GM12878 (cell line): ENCODE measurements around the gene ERO1A. TPM values are rescaled to one million over a fixed set of nuclear protein-coding genes. Genes with fewer than 3 reads are reported as not detected.

ENCODE experiments used
- ATAC-seq: fragments of 200-7000 bp; cut with Tn5 transposase; 3 replicates; pipeline ENCODE4 v1.9.1; 2020; ENCODE audit warnings: mild to moderate bottlenecking, moderate library complexity
- BruUV-seq: library from RNA; stranded (reverse); fragments of 400-500 nt; replicated peaks from 2 replicates; lab custom pipeline; 2021; lab: Mats Ljungman, UMichigan
- CTCF ChIA-PET: fragments of 300-600 bp; sonication (Branson Sonifier 250); formaldehyde crosslinking; extraction: SDS; loops from one replicate; lab custom pipeline; 2021; ENCODE audit warnings: inconsistent platforms; lab: Yijun Ruan, JAX
- POLR2A ChIA-PET: fragments of 350-600 bp; formaldehyde crosslinking; extraction: SDS; loops from one replicate; lab custom pipeline; 2021; ENCODE audit warnings: inconsistent platforms; lab: Charles Lee
- RAD21 ChIA-PET: fragments of 300-600 bp; sonication (Branson Sonifier 250); formaldehyde crosslinking; loops from one replicate; lab custom pipeline; 2023; ENCODE audit warnings: antibody characterized with exemption; ENCODE audit not compliant: unreplicated experiment; lab: Charles Lee
- SMC1A ChIA-PET: fragments of 300-600 bp; sonication (Branson Sonifier 250); formaldehyde crosslinking; loops from one replicate; lab custom pipeline; 2023; ENCODE audit not compliant: unreplicated experiment, uncharacterized antibody; lab: Charles Lee
- DNase-seq: peaks from one replicate; pipeline ENCODE4 v3.0.0-alpha.2; 2011; ENCODE audit warnings: low read depth, low spot score
- FAIRE-seq: peaks from 3 replicates; lab custom pipeline; 2011; peaks lifted over from hg19 to GRCh38; lab: Jason Lieb, UNC
- H2AFZ ChIP-seq: 2 replicates; pipeline ENCODE4 v1.6.0; 2011; ENCODE audit warnings: low read depth, low read length, control low read depth; ENCODE audit not compliant: control insufficient read depth
- H3K27ac ChIP-seq: 2 replicates; pipeline ENCODE4 v1.5.1; 2011; ENCODE audit warnings: control low read depth; ENCODE audit not compliant: control insufficient read depth, insufficient read depth
- H3K27me3 ChIP-seq, 2 experiments: replicated peaks in 1 of 2; 2 replicates each; pipeline versions ENCODE4 v1.6.0 to v1.6.1; 2011; ENCODE audit warnings: low read length in 1 of 2; ENCODE audit not compliant: control insufficient read depth in 2 of 2, insufficient read depth in 2 of 2
- H3K36me3 ChIP-seq, 2 experiments: 2 replicates each; pipeline ENCODE4 v1.5.1; 2011; ENCODE audit warnings: low read length in 1 of 2; ENCODE audit not compliant: control insufficient read depth in 2 of 2, insufficient read depth in 2 of 2
- H3K4me1 ChIP-seq: 2 replicates; pipeline ENCODE4 v1.6.1; 2011; ENCODE audit warnings: mild to moderate bottlenecking, low read length, moderate library complexity, mixed read lengths; ENCODE audit not compliant: control insufficient read depth, insufficient read depth
- H3K4me2 ChIP-seq: 2 replicates; pipeline ENCODE4 v1.6.0; 2011; ENCODE audit warnings: control low read depth; ENCODE audit not compliant: control insufficient read depth, insufficient read depth
- H3K4me3 ChIP-seq: fragments of 200-600 bp; sonication (generic); 2 replicates; pipeline ENCODE4 v1.5.1; 2016
- H3K79me2 ChIP-seq: 2 replicates; pipeline ENCODE4 v1.6.0; 2011; ENCODE audit warnings: low read length; ENCODE audit not compliant: control insufficient read depth, insufficient read depth
- H3K9ac ChIP-seq: 2 replicates; pipeline ENCODE4 v1.8.0; 2011; ENCODE audit warnings: low read length, control low read depth, mixed read lengths; ENCODE audit not compliant: control insufficient read depth, insufficient read depth
- H3K9me3 ChIP-seq: replicated peaks from 3 replicates; pipeline ENCODE4 v1.5.1; 2011; ENCODE audit warnings: mild to moderate bottlenecking, low read length; ENCODE audit not compliant: control insufficient read depth, insufficient read depth
- H4K20me1 ChIP-seq: 2 replicates; pipeline ENCODE4 v1.6.0; 2011; ENCODE audit not compliant: control insufficient read depth, insufficient read depth
- BACH1 ChIP-seq: fragments of 450-650 bp; IDR thresholded peaks from 2 replicates; pipeline ENCODE4 v1.6.1; 2017; ENCODE audit warnings: mild to moderate bottlenecking, borderline replicate concordance
- CBFB ChIP-seq: IDR thresholded peaks from 2 replicates; pipeline ENCODE4 v1.6.1; 2016; ENCODE audit warnings: antibody characterized with exemption, low read depth
- CREB1 ChIP-seq: IDR thresholded peaks from 2 replicates; pipeline ENCODE4 v1.6.1; 2012; ENCODE audit warnings: low read depth, mild to moderate bottlenecking, inconsistent platforms
- ELK1 ChIP-seq: IDR thresholded peaks from 2 replicates; pipeline ENCODE4 v1.6.1; 2012; ENCODE audit warnings: low read depth, low read length, improper control_type of control experiment
- ESRRA ChIP-seq: IDR thresholded peaks from 2 replicates; pipeline ENCODE4 v1.6.1; 2012; ENCODE audit warnings: mild to moderate bottlenecking, low read length, improper control_type of control experiment
- HDGF ChIP-seq: fragments of 450-650 bp; IDR thresholded peaks from 2 replicates; pipeline ENCODE4 v1.6.1; 2016; ENCODE audit warnings: antibody characterized with exemption
- JUND ChIP-seq: IDR thresholded peaks from 2 replicates; pipeline ENCODE4 v1.6.1; 2012; ENCODE audit warnings: low read depth, mild to moderate bottlenecking, low read length, improper control_type of control experiment, moderate library complexity
- MTA2 ChIP-seq: fragments of 450-650 bp; IDR thresholded peaks from 2 replicates; pipeline ENCODE4 v1.6.1; 2016; ENCODE audit warnings: low read depth, mild to moderate bottlenecking, moderate library complexity
- MYB ChIP-seq: fragments of 150-350 bp; IDR thresholded peaks from 2 replicates; pipeline ENCODE4 v1.6.1; 2014; ENCODE audit warnings: mild to moderate bottlenecking, low read depth, low read length, borderline replicate concordance
- NKRF ChIP-seq: fragments of 450-650 bp; conservative IDR thresholded peaks from 2 replicates; pipeline ENCODE4 v1.6.1; 2017; ENCODE audit warnings: mild to moderate bottlenecking, moderate library complexity
- POLR2AphosphoS5 ChIP-seq: IDR thresholded peaks from 2 replicates; pipeline ENCODE4 v1.6.1; 2011; ENCODE audit warnings: mild to moderate bottlenecking, low read length, inconsistent platforms
- RAD51 ChIP-seq: fragments of 450-650 bp; IDR thresholded peaks from 2 replicates; pipeline ENCODE4 v1.6.1; 2016; ENCODE audit warnings: moderate library complexity, mild to moderate bottlenecking, inconsistent platforms
- RUNX3 ChIP-seq: IDR thresholded peaks from 2 replicates; pipeline ENCODE4 v1.6.1; 2012; ENCODE audit warnings: low read length, inconsistent platforms
- SMC3 ChIP-seq: IDR thresholded peaks from 2 replicates; pipeline ENCODE4 v1.6.1; 2011; ENCODE audit warnings: low read length, improper control_type of control experiment, borderline replicate concordance
- SRF ChIP-seq, 2 experiments: IDR thresholded peaks; 2 replicates each; pipeline ENCODE4 v1.6.1; 2011; ENCODE audit warnings: low read depth in 2 of 2, low read length in 2 of 2, mild to moderate bottlenecking in 1 of 2, moderate library complexity in 1 of 2
- SUZ12 ChIP-seq: fragments of 200-600 bp; sonication (generic); IDR thresholded peaks from one replicate; pipeline ENCODE4 v1.6.1; 2018; ENCODE audit warnings: antibody characterized with exemption, mild to moderate bottlenecking; ENCODE audit not compliant: unreplicated experiment
- TARDBP ChIP-seq: IDR thresholded peaks from 2 replicates; pipeline ENCODE4 v1.6.1; 2016; ENCODE audit warnings: borderline replicate concordance
- TCF12 ChIP-seq: IDR thresholded peaks from 2 replicates; pipeline ENCODE4 v1.6.1; 2011; ENCODE audit warnings: low read depth, mild to moderate bottlenecking, low read length
- TCF7 ChIP-seq: IDR thresholded peaks from 2 replicates; pipeline ENCODE4 v1.6.1; 2014; ENCODE audit warnings: antibody characterized with exemption, borderline replicate concordance
- ZNF217 ChIP-seq: fragments of 450-650 bp; IDR thresholded peaks from 2 replicates; pipeline ENCODE4 v1.6.1; 2017; ENCODE audit warnings: antibody characterized with exemption, mild to moderate bottlenecking
- ZNF384 ChIP-seq: IDR thresholded peaks from 2 replicates; pipeline ENCODE4 v1.6.1; 2012; ENCODE audit warnings: low read depth, mild to moderate bottlenecking, low read length, improper control_type of control experiment, borderline replicate concordance
- WGBS: methylation state at CpG from one replicate; pipeline ENCODE4 v1.1.6; 2016; ENCODE audit warnings: low lambda C conversion rate; ENCODE audit not compliant: insufficient replicate concordance, insufficient coverage; ENCODE audit errors: missing lambda C conversion rate; 5-methylcytosine and 5-hydroxymethylcytosine counted together
- in situ Hi-C: fragments of 300-500 bp; cut with MboI; formaldehyde crosslinking; loops from 9 replicates; pipeline ENCODE4 v1.14.3; 2018; ENCODE audit warnings: mixed read lengths
- intact Hi-C: fragments of 100-400 bp; cut with micrococcal nuclease; formaldehyde crosslinking; loops from one replicate; pipeline ENCODE4 v1.14.2; 2022; ENCODE audit not compliant: unreplicated experiment
- polyA plus RNA-seq, 11 experiments: library from polyadenylated mRNA; depleted of rRNA in 4 of 11; unstranded in 6 of 11; stranded (reverse) in 5 of 11; fragments of >200 nt; fragmentation: Nextera tagmentation in 4 of 11; fragmentation: Illumina TruSeq in 1 of 11; extraction: Ambion mirVana in 4 of 11; extraction: Trizol in 1 of 11; gene quantifications; 1 replicate in 1 of 11; 2 replicates in 10 of 11; pipeline versions ENCODE4 v1.2.1 to v1.2.3, GENCODE V29; 2011 to 2016; ENCODE audit warnings: inconsistent platforms in 2 of 11, missing spikeins in 2 of 11, low read depth in 1 of 11
- total RNA-seq, 4 experiments: library from RNA; depleted of rRNA in 3 of 4; stranded (reverse); fragments of >200 nt in 3 of 4; fragmentation: Illumina TruSeq in 1 of 4; extraction: Trizol in 1 of 4; gene quantifications; 2 replicates each; pipeline versions ENCODE4 v1.2.1 to v1.2.3, GENCODE V29; 2013 to 2021

ERO1A gene
- total and polyA plus RNA-seq, 10 of the 15 experiments (the other 5 are each of a cell fraction or from before 2014, with no cell fraction given): 17.5 to 93.1 (median 48.5) TPM

GRCh38 chr14:52700701-52701172, 5.4 kb upstream of the ERO1A start (continued):
- TF ChIP-seq TARDBP (no peak), MTA2 (0 out of 2 replicates have a peak, but pooled peaks have one; percentile 38), ZNF217 (0 out of 2 replicates have a peak, but pooled peaks have one; percentile 31), TCF7 (no peak)

GRCh38 chr14:52694761-52695480, 437 bp downstream of the ERO1A start:
- FAIRE-seq (peak; percentile 93), ATAC-seq (peak; percentile 72), DNase-seq (peak; percentile 60)
- ChIA-PET RAD21 (no interaction called here), SMC1A (interaction anchor here (0.6 to 1.3 kb wide), 4 partner anchors 17 to 47 kb away, joined by 3 to 4 read pairs (median 3); no protein-coding TSS in a partner anchor), CTCF (interaction anchor here (1.3 kb wide), 1 partner anchor 10 kb away, joined by 5 read pairs; no protein-coding TSS in a partner anchor), POLR2A (interaction anchor here (0.7 kb wide), 1 partner anchor 10 kb away, joined by 3 read pairs; no protein-coding TSS in a partner anchor)
- Histone ChIP-seq H3K9me3 (no peaks in the 10 kb centered on the region), H3K27me3 (no peaks in the 10 kb centered on the region), H4K20me1 (peaks cover 7% of the 10 kb centered on the region), H3K79me2 (peaks cover 57% of the 10 kb centered on the region), H3K27ac (peak overlapping the region; percentile 80), H3K4me1 (0 out of 2 replicates have a peak, but pooled peaks cover 3% of the 10 kb centered on the region), H3K4me3 (peak overlapping the region; percentile 85), H3K4me2 (peak overlapping the region; percentile 77), H2AFZ (peak overlapping the region; percentile 82), H3K36me3 (peaks cover 0 to 4% of the 10 kb centered on the region in 2 experiments; a peak in 2 of 4 replicates), H3K9ac (peak overlapping the region; percentile 83)
- in situ Hi-C loops: no loop called here
- intact Hi-C loops: loop anchor here (5.0 to 10.0 kb wide), 2 partner anchors 92 to 150 kb away; no protein-coding TSS in a partner anchor
- WGBS: under 1% methylated on average over 44 of the region's 46 CpGs
- BruUV-seq: no TSS peak
- TF ChIP-seq SMC3 (no peak), TCF12 (no peak), SUZ12 (no peak), CBFB (peak; percentile 94), CREB1 (peak; percentile 32; the same call in 1 of the 2 replicates), HDGF (0 out of 2 replicates have a peak, but pooled peaks have one; percentile 29), NKRF (0 out of 2 replicates have a peak, but pooled peaks have one; percentile 63), RAD51 (no peak), ZNF384 (no peak), POLR2AphosphoS5 (no peak), SRF (IDR thresholded peaks at IDR 0.05; ENCODE audit: low read depth in 2 of 2, low read length in 2 of 2) (no peak), RUNX3 (peak; percentile 98), ELK1 (no peak), BACH1 (no peak), MYB (no peak), JUND (no peak), ESRRA (no peak)
